ENCODE results near the gene OR4E1.

- TF ChIP-seq POLR2AphosphoS5 (IDR thresholded peaks at IDR 0.05; ENCODE audit: low read depth, low read length) (no peak), POLR2A (IDR thresholded peaks at IDR 0.05; ENCODE audit: low read depth, low read length) (no peak), TAF1 (IDR thresholded peaks at IDR 0.05; ENCODE audit: borderline replicate concordance, low read depth, low read length) (no peak)
Observed at GRCh38 chr14:21671371-21671770, 2.2 kb downstream of the OR4E1 start.
